ENCODE data around the gene TRIM65.

The TRIM65 gene

DNA sequence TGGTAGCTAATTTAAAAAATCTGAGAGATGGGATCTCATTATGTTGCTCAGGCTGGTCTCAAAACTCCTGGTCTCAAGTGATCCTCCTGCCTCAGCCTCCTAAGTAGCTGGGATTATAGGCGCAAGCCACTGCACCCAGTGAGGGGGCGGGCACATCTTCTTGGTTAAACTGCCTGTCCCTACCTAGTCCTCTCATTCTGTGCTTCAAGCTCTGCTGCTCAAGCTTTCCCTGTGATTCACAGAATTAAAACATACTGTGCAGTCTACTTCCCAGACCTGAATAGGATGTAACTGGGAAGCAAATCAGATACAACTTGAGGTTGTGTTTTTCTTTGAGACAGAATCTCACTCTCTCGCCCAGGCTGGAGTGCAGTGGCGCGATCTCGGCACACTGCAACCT is 5.7 kb upstream of the TRIM65 start:
- Histone ChIP-seq H3K27me3 (ENCODE audit: insufficient read depth, poor library complexity, severe bottlenecking) (no peaks in the 10 kb centered on the region), H3K27ac (replicated peaks) (no peak overlapping the region), H3K4me3 (replicated peaks; ENCODE audit: insufficient read depth, low read length) (no peak overlapping the region)
- TF ChIP-seq POLR2AphosphoS5 (IDR thresholded peaks at IDR 0.05; ENCODE audit: low read depth) (no peak), GABPA (IDR thresholded peaks at IDR 0.05; ENCODE audit: low read depth) (no peak), SPI1 (IDR thresholded peaks at IDR 0.05; ENCODE audit: borderline replicate concordance, low read depth) (no peak)
- TF ChIP-seq, protein P1, sequence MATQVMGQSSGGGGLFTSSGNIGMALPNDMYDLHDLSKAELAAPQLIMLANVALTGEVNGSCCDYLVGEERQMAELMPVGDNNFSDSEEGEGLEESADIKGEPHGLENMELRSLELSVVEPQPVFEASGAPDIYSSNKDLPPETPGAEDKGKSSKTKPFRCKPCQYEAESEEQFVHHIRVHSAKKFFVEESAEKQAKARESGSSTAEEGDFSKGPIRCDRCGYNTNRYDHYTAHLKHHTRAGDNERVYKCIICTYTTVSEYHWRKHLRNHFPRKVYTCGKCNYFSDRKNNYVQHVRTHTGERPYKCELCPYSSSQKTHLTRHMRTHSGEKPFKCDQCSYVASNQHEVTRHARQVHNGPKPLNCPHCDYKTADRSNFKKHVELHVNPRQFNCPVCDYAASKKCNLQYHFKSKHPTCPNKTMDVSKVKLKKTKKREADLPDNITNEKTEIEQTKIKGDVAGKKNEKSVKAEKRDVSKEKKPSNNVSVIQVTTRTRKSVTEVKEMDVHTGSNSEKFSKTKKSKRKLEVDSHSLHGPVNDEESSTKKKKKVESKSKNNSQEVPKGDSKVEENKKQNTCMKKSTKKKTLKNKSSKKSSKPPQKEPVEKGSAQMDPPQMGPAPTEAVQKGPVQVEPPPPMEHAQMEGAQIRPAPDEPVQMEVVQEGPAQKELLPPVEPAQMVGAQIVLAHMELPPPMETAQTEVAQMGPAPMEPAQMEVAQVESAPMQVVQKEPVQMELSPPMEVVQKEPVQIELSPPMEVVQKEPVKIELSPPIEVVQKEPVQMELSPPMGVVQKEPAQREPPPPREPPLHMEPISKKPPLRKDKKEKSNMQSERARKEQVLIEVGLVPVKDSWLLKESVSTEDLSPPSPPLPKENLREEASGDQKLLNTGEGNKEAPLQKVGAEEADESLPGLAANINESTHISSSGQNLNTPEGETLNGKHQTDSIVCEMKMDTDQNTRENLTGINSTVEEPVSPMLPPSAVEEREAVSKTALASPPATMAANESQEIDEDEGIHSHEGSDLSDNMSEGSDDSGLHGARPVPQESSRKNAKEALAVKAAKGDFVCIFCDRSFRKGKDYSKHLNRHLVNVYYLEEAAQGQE (IDR thresholded peaks at IDR 0.05; ENCODE audit: insufficient replicate concordance, low read depth): no peak
- TF ChIP-seq, protein P2, sequence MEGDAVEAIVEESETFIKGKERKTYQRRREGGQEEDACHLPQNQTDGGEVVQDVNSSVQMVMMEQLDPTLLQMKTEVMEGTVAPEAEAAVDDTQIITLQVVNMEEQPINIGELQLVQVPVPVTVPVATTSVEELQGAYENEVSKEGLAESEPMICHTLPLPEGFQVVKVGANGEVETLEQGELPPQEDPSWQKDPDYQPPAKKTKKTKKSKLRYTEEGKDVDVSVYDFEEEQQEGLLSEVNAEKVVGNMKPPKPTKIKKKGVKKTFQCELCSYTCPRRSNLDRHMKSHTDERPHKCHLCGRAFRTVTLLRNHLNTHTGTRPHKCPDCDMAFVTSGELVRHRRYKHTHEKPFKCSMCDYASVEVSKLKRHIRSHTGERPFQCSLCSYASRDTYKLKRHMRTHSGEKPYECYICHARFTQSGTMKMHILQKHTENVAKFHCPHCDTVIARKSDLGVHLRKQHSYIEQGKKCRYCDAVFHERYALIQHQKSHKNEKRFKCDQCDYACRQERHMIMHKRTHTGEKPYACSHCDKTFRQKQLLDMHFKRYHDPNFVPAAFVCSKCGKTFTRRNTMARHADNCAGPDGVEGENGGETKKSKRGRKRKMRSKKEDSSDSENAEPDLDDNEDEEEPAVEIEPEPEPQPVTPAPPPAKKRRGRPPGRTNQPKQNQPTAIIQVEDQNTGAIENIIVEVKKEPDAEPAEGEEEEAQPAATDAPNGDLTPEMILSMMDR (IDR thresholded peaks at IDR 0.05; ENCODE audit: insufficient read depth, low read length): no peak
- DNase-seq (ENCODE audit: low read depth in 1 of 2, low spot score in 1 of 2): no peak

DNA sequence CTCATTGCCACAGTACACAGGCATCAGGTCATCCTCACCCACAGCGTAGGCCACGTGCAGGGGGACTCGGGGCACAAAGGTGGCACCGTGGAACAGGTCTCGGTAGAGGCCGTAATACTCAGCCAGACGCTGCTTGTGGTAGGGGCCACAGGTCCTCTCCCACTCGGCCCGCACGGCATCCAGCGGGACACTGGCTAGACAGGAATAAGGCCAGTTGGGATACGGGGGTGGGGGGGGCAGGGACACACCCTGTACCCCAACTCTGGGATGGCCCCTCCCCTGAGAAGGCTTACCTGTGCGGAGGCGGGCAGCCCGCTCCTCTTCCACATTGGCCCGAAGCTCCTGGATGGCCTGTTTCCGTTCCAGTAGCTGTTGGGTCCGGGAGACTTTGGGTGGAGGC is 5.0 kb upstream of the TRIM65 start:
- no peak overlapping the region for H3K4me3 ChIP-seq (replicated peaks; ENCODE audit: insufficient read depth, low read length)
- no peaks in the 10 kb centered on the region for H3K27me3 ChIP-seq (ENCODE audit: insufficient read depth, poor library complexity, severe bottlenecking)
- TF ChIP-seq POLR2AphosphoS5 (IDR thresholded peaks at IDR 0.05; ENCODE audit: low read depth) (no peak), GABPA (IDR thresholded peaks at IDR 0.05; ENCODE audit: low read depth) (no peak), SPI1 (IDR thresholded peaks at IDR 0.05; ENCODE audit: borderline replicate concordance, low read depth) (no peak)
- TF ChIP-seq, protein P2 (IDR thresholded peaks at IDR 0.05; ENCODE audit: insufficient read depth, low read length): no peak
- TF ChIP-seq, protein P1 (IDR thresholded peaks at IDR 0.05; ENCODE audit: insufficient replicate concordance, low read depth): no peak
- DNase-seq (ENCODE audit: low read depth in 1 of 2, low spot score in 1 of 2): no peak
- H3K27ac ChIP-seq (replicated peaks): no peak overlapping the region

DNA sequence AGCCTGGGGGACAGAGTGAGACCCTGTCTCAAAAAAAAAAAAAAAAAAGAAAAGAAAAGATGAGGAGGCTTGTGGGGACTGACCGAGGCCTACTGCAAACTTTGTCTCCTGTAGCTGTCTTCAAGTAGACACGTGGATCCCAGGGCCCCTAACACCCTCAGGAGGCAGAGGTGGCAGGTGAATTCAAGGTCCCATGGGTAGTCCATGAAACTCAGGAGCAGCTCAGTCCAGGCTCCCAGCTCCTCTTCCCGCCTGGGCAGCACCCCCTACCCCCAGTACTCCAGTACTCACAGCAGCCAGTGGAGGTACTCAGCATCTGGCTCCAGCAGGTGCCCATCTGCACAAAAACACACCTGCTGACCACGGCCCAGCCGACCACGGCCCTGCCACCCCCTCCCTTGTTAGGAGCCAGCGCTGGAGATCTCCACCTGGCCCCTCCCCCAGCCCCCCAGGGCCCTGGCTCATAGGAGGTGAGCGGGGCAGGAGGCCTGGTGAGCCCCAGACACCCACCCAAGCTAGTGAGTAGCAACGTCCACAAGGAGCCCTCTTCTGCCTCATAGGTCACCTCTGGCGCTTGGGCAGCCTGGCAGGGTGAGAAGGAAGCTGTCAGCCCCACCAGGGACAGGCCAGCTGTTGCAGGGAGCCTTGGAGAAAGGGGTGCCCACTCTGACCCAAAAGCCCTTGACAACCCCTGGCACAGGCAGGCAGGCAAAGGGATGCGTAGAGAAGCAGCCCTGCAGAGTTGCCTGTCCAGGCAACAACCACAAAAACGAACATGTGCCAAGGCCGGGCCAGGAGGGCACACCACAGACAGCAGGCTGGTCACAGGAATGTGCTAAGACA is 4.2 kb upstream of the TRIM65 start:
- TF ChIP-seq, protein P1 (IDR thresholded peaks at IDR 0.05; ENCODE audit: insufficient replicate concordance, low read depth): no peak
- 0 out of 2 replicates have a peak, but pooled peaks have one; percentile 17 for TF ChIP-seq POLR2AphosphoS5 (IDR thresholded peaks at IDR 0.05; ENCODE audit: low read depth)
- H3K4me3 ChIP-seq (replicated peaks; ENCODE audit: insufficient read depth, low read length): no peak overlapping the region
- H3K27ac ChIP-seq (replicated peaks): no peak overlapping the region
- no peak for DNase-seq (ENCODE audit: low read depth in 1 of 2, low spot score in 1 of 2)
- H3K27me3 ChIP-seq (ENCODE audit: insufficient read depth, poor library complexity, severe bottlenecking): no peaks in the 10 kb centered on the region

Data from HL-60 (cell line).